ENCODE measurements around the gene ADAP1.

ADAP1 gene

GRCh38 chr7:992709-993607 is 38.5 kb upstream of the ADAP1 start:
- no peak overlapping the region for H3K27ac ChIP-seq (ENCODE audit: extremely low read depth, low read depth, low read length)
- CTCF ChIA-PET, result interaction anchor here (0.5 to 7.4 kb wide), 70 partner anchors 11 to 748 kb away, joined by 3 to 149 read pairs (median 4); partner anchors contain the start of genes COX19, CYP2W1 and GPR146
- POLR2A ChIA-PET, result interaction anchor here (1.0 to 1.9 kb wide), 2 partner anchors 27 to 73 kb away, joined by 3 to 12 read pairs; no protein-coding TSS in a partner anchor
- TF ChIP-seq ZBTB17 (tag by site-specific recombination; IDR thresholded peaks at IDR 0.05), result peak; percentile 88
- TF ChIP-seq IKZF3 (tag by site-specific recombination; IDR thresholded peaks at IDR 0.05), result peak; percentile 86
- TF ChIP-seq ZNF121 (tag by site-specific recombination; IDR thresholded peaks at IDR 0.05), result peak; percentile 93
- no peak for TF ChIP-seq PRDM4 (tag by site-specific recombination; IDR thresholded peaks at IDR 0.05)
- no peak for TF ChIP-seq ZNF354C (tag by site-specific recombination; IDR thresholded peaks at IDR 0.05; ENCODE audit: borderline replicate concordance, low read depth)
- TF ChIP-seq ZSCAN4 (tag by site-specific recombination; IDR thresholded peaks at IDR 0.05), result 0 out of 2 replicates have a peak, but pooled peaks have one; percentile 10
- TF ChIP-seq ZNF792 (tag by site-specific recombination; IDR thresholded peaks at IDR 0.05), result no peak
- peak; percentile 88 for TF ChIP-seq ZIC2 (tag by site-specific recombination; IDR thresholded peaks at IDR 0.05)
- no peak for TF ChIP-seq ZNF302 (tag by site-specific recombination; IDR thresholded peaks at IDR 0.05; ENCODE audit: low read depth)
- TF ChIP-seq CTCF (tag by site-specific recombination; IDR thresholded peaks at IDR 0.05), result peak; percentile 100
- TF ChIP-seq ZNF394 (tag by site-specific recombination; IDR thresholded peaks at IDR 0.05; ENCODE audit: borderline replicate concordance), result peak; percentile 39; the same call in 1 of the 2 replicates
- TF ChIP-seq ZSCAN5A (tag by site-specific recombination; IDR thresholded peaks at IDR 0.05), result 0 out of 2 replicates have a peak, but pooled peaks have one; percentile 68
- TF ChIP-seq ZNF610 (tag by site-specific recombination; IDR thresholded peaks at IDR 0.05; ENCODE audit: borderline replicate concordance), result peak; percentile 83
- TF ChIP-seq ZNF600 (tag by site-specific recombination; IDR thresholded peaks at IDR 0.05), result peak; percentile 71
- TF ChIP-seq ZFHX2 (tag by site-specific recombination; conservative IDR thresholded peaks at IDR 0.05), result peak; percentile 97
- TF ChIP-seq OVOL3 (tag by site-specific recombination; IDR thresholded peaks at IDR 0.05), result no peak
- TF ChIP-seq ZNF324 (tag by site-specific recombination; IDR thresholded peaks at IDR 0.05), result peak; percentile 77; the same call in 1 of the 2 replicates
- peak; percentile 88 for TF ChIP-seq GLIS1 (tag by site-specific recombination; IDR thresholded peaks at IDR 0.05)
- peak; percentile 31; the same call in 1 of the 2 replicates for TF ChIP-seq ZNF341 (tag by site-specific recombination; IDR thresholded peaks at IDR 0.05; ENCODE audit: low read depth)
- TF ChIP-seq ZNF146 (tag by site-specific recombination; IDR thresholded peaks at IDR 0.05), result 0 out of 2 replicates have a peak, but pooled peaks have one; percentile 5
- no peak for TF ChIP-seq ZNF114 (tag by site-specific recombination; IDR thresholded peaks at IDR 0.05)
- peak; percentile 42; the same call in 1 of the 2 replicates for TF ChIP-seq PRDM10 (tag by site-specific recombination; IDR thresholded peaks at IDR 0.05)
- no peak; the same call in 1 of the 2 replicates for TF ChIP-seq ZNF184 (tag by site-specific recombination; IDR thresholded peaks at IDR 0.05)
- TF ChIP-seq REPIN1 (tag by site-specific recombination; IDR thresholded peaks at IDR 0.05; ENCODE audit: low read depth), result 0 out of 2 replicates have a peak, but pooled peaks have one; percentile 31
- TF ChIP-seq EGR2 (tag by site-specific recombination; IDR thresholded peaks at IDR 0.05; ENCODE audit: low read depth), result peak; percentile 92

More at GRCh38 chr7:992709-993607, 38.5 kb upstream of the ADAP1 start:
- Histone ChIP-seq H3K4me3 (ENCODE audit: low read depth, low read length) (no peak overlapping the region), H3K4me1 (ENCODE audit: control insufficient read depth, insufficient read depth, low read length) (no peaks in the 10 kb centered on the region; the same call in 1 of the 2 replicates), H3K36me3 (ENCODE audit: control insufficient read depth in 2 of 2, insufficient read depth in 1 of 2, low read length in 2 of 2) (peaks cover 0 to 7% of the 10 kb centered on the region in 2 experiments; a peak in 1 of 3 replicates), H3K9me3 (ENCODE audit: control insufficient read depth, insufficient read depth, low read depth, low read length) (no peaks in the 10 kb centered on the region)
